AG09309 (cell line): ENCODE results near the gene SLC9B2.

ENCODE experiments used
- DNase-seq: peaks from one replicate; pipeline ENCODE4 v3.0.0-alpha.2; 2010; ENCODE audit warnings: low read depth
- H3K4me3 ChIP-seq: 2 replicates; pipeline ENCODE4 v1.5.1; 2011; ENCODE audit warnings: mild to moderate bottlenecking, low read depth, low read length, moderate library complexity; ENCODE audit not compliant: control insufficient read depth
- TF ChIP-seq, protein P1 (sequence below): IDR thresholded peaks from 2 replicates; pipeline ENCODE4 v1.5.1; 2011; ENCODE audit warnings: mild to moderate bottlenecking, low read depth, low read length, inconsistent platforms; ENCODE audit not compliant: insufficient read depth, control insufficient read depth; ENCODE audit errors: missing control alignments

Gene SLC9B2, protein sequence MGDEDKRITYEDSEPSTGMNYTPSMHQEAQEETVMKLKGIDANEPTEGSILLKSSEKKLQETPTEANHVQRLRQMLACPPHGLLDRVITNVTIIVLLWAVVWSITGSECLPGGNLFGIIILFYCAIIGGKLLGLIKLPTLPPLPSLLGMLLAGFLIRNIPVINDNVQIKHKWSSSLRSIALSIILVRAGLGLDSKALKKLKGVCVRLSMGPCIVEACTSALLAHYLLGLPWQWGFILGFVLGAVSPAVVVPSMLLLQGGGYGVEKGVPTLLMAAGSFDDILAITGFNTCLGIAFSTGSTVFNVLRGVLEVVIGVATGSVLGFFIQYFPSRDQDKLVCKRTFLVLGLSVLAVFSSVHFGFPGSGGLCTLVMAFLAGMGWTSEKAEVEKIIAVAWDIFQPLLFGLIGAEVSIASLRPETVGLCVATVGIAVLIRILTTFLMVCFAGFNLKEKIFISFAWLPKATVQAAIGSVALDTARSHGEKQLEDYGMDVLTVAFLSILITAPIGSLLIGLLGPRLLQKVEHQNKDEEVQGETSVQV

DNA sequence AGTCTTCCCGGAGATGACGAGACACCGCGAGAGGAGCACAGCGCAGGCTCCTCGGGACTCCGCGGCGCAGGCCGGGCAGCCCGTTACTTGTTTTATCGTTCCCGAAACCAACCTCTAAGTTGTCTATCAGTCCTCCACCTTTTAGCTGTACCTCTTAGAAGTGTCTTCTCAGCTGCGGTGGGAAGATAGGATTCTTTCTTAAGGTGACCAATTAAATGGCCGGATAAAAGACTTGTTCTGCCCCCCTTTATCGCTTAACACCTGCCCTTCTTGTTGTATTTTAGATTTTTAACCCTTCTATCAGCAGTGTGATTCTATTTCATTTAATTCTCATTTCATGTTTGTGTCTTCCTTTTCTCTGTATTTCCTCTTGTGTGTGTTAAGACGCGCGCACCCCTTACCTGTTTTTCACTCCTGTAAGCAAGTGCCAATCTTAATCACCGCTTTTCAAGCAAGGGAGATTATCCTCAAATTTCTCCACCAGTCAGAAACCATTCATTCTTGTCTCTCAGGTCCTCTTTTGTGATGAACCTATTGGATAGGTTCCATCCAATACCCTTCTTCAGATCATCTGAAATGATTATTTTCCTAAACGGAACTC is at the start of gene SLC9B2:
Gene SLC9B2 (minus strand): TSS at position 15 of the 601 bp plus-strand sequence. CDS start 9,211 bp downstream, outside the sequence.
- TF ChIP-seq, protein P1, sequence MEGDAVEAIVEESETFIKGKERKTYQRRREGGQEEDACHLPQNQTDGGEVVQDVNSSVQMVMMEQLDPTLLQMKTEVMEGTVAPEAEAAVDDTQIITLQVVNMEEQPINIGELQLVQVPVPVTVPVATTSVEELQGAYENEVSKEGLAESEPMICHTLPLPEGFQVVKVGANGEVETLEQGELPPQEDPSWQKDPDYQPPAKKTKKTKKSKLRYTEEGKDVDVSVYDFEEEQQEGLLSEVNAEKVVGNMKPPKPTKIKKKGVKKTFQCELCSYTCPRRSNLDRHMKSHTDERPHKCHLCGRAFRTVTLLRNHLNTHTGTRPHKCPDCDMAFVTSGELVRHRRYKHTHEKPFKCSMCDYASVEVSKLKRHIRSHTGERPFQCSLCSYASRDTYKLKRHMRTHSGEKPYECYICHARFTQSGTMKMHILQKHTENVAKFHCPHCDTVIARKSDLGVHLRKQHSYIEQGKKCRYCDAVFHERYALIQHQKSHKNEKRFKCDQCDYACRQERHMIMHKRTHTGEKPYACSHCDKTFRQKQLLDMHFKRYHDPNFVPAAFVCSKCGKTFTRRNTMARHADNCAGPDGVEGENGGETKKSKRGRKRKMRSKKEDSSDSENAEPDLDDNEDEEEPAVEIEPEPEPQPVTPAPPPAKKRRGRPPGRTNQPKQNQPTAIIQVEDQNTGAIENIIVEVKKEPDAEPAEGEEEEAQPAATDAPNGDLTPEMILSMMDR: no peak
- no peak for DNase-seq
- peak within 1 kb of the TSS; percentile 93 for H3K4me3 ChIP-seq

DNA sequence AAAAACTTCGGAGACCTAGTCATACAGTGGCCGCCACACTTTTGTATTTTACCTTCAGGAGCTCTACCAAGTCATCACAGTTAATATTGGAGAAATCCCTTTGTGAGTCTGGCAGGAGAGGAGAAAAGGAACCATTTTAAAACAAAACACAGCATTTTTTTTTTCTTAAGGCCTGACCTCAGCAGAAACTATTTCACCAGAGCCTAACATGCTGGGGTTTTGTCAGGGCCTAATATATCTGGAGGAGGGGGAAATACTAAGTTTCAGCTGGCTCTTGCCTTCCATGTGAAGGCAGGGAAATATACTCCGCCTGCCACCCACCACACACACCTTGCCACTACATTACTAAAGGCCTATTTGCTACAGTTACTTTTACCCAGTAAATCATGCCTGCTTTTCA is 49.6 kb upstream of the SLC9B2 start:
- no peak overlapping the region for H3K4me3 ChIP-seq
- TF ChIP-seq, protein P1: no peak
- DNase-seq: no peak

DNA sequence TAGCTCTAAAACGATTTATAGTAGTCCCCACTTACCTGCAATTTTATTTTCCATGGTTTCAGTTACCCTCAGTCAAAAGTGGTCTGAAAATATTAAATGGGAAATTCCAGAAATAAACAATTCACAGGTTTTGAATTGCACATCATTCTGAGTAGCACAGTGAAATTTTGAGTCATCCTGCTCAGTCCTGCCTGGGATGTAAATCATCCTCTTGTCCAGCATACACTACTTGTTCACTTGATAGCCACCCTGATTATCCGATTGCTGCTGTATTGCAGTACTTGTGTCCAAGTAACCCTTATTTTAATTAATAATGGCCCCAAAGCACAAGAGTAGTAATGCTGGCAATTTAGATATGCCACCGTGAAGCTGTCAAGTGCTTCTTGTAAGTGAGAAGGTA is 46.6 kb upstream of the SLC9B2 start:
- no peak for DNase-seq
- TF ChIP-seq, protein P1: no peak
- H3K4me3 ChIP-seq: no peak overlapping the region

DNA sequence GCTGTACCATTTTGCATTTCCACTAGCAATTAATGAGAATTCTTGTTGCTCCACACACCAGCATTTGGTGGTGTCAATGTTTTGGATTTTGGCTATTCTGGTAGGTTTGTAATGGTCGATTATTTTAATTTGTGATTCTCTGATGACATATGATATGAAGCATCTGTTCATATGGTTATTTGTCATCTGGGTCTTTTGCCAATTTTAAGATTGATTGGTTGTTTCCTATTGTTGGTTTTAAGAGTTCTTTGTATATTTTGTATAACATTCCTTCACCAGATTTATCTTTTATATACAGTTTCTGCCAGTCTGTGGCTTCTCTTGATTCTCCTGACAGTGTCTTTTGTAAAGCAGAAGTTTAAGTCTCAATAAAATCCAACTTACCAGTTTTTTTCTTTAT is 41.6 kb upstream of the SLC9B2 start:
- no peak for DNase-seq
- no peak overlapping the region for H3K4me3 ChIP-seq
- TF ChIP-seq, protein P1: no peak

DNA sequence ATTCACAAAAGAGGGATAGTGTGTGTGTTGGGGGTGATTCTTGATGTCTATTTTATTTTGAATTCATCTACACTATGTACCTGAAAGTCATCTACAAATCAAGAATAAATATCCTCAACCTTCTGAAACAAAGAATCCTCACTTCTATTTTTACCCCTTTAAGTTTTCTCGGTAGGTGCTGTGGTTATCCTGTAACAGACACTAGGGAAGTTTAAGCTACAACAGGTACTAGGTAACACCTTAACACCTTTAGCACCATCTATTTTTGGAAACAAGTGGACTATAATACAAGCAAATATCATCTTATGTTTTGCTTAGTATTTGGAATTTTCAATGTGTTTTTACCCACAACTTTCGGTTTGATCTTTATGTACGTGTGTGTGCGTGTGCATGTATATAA is 35.0 kb upstream of the SLC9B2 start:
- no peak for DNase-seq
- TF ChIP-seq, protein P1: no peak
- no peak overlapping the region for H3K4me3 ChIP-seq

DNA sequence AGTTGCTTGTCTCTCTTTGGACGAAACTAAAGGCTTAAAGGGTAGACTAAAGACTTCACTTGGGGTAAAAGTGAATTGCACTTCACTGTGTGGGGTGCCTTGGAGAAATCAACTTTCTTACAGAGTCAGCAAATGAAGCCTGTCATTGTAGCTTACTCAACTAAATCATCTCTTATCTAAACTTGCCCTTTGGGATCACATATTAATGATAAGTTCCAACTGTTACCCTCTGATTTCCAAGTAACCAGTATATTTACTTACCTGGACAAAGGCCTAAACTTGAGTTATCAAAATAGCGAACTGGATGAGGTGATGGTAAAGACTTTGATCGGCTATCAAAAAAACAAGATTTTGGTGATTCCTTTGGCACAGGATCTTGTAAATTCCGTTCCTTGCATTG is 32.0 kb upstream of the SLC9B2 start:
- H3K4me3 ChIP-seq: no peak overlapping the region
- no peak for DNase-seq
- TF ChIP-seq, protein P1: no peak
